HuH-7.5 (cell line): ENCODE results near the gene GFRA1.
"Not testable (repeated sequence)": the region's sequence is repeated elsewhere in the genome, so short reads cannot be mapped to it uniquely, and the experiment has no call there.

Experiments used
- DNase-seq: peaks from one replicate; pipeline ENCODE4 v3.0.0; 2011; ENCODE audit warnings: low spot score

The GFRA1 gene

GRCh38 chr10:116063107-116063506, 209.9 kb downstream of the GFRA1 start:
- DNase-seq: no peak

GRCh38 chr10:116060864-116061263, 212.1 kb downstream of the GFRA1 start:
- DNase-seq: no peak

- DNase-seq: no peak
Observed at GRCh38 chr10:116059320-116059719, 213.7 kb downstream of the GFRA1 start.

- DNase-seq: peak; percentile 43
Observed at GRCh38 chr10:116056445-116057293, 216.3 kb downstream of the GFRA1 start.

- DNase-seq: no peak
Observed at GRCh38 chr10:116055917-116056252, 217.1 kb downstream of the GFRA1 start.

GRCh38 chr10:116055252-116055916, 217.6 kb downstream of the GFRA1 start:
- DNase-seq: no peak

GRCh38 chr10:116053910-116054309, 219.1 kb downstream of the GFRA1 start:
- no peak for DNase-seq

- not testable (repeated sequence) for DNase-seq
Observed at GRCh38 chr10:116053009-116053730, 219.8 kb downstream of the GFRA1 start.

- not testable (repeated sequence) for DNase-seq
Observed at GRCh38 chr10:116052522-116052921, 220.5 kb downstream of the GFRA1 start.

GRCh38 chr10:116049974-116050304, 223.1 kb downstream of the GFRA1 start:
- DNase-seq: no peak

- DNase-seq: no peak
Observed at GRCh38 chr10:116049158-116049973, 223.6 kb downstream of the GFRA1 start.

- no peak for DNase-seq
Observed at GRCh38 chr10:116045366-116046356, 227.3 kb downstream of the GFRA1 start.

- no peak for DNase-seq
Observed at GRCh38 chr10:116044801-116045248, 228.2 kb downstream of the GFRA1 start.

- DNase-seq: no peak
Observed at GRCh38 chr10:116043861-116044260, 229.1 kb downstream of the GFRA1 start.

- no peak for DNase-seq
Observed at GRCh38 chr10:116043304-116043703, 229.7 kb downstream of the GFRA1 start.

- no peak for DNase-seq
Observed at GRCh38 chr10:116041948-116042347, 231.1 kb downstream of the GFRA1 start.

GRCh38 chr10:116039612-116040011, 233.4 kb downstream of the GFRA1 start:
- no peak for DNase-seq

- no peak for DNase-seq
Observed at GRCh38 chr10:116038259-116038658, 234.7 kb downstream of the GFRA1 start.

- DNase-seq: not testable (repeated sequence)
Observed at GRCh38 chr10:116035406-116035805, 237.6 kb downstream of the GFRA1 start.

- no peak for DNase-seq
Observed at GRCh38 chr10:116030576-116030975, 242.4 kb downstream of the GFRA1 start.

- no peak for DNase-seq
Observed at GRCh38 chr10:116029826-116030225, 243.2 kb downstream of the GFRA1 start.
